Measurements from ENCODE around the gene IRGM.
"Not testable (repeated sequence)": the region's sequence is repeated elsewhere in the genome, so short reads cannot be mapped to it uniquely, and the experiment has no call there.

Gene IRGM

GRCh38 chr5:150851039-150851438, 4.7 kb downstream of the IRGM start:
- no peak overlapping the region for H3K4me3 ChIP-seq (ENCODE audit: low read depth, low read length)
- no peak for TF ChIP-seq CTCF (IDR thresholded peaks at IDR 0.05; ENCODE audit: insufficient read depth, low read depth, low read length, missing control alignments)
- DNase-seq (ENCODE audit: low read depth) = no peak

GRCh38 chr5:150853561-150853960, 7.2 kb downstream of the IRGM start:
- no peak overlapping the region for H3K4me3 ChIP-seq (ENCODE audit: low read depth, low read length)
- no peak for TF ChIP-seq CTCF (IDR thresholded peaks at IDR 0.05; ENCODE audit: insufficient read depth, low read depth, low read length, missing control alignments)
- peak; percentile 7 for DNase-seq (ENCODE audit: low read depth)

GRCh38 chr5:150856700-150857099, 10.4 kb downstream of the IRGM start:
- not testable (repeated sequence) for DNase-seq (ENCODE audit: low read depth); H3K4me3 ChIP-seq (ENCODE audit: low read depth, low read length)

- DNase-seq (ENCODE audit: low read depth) = no peak
- H3K4me3 ChIP-seq (ENCODE audit: low read depth, low read length) = no peak overlapping the region
- no peak for TF ChIP-seq CTCF (IDR thresholded peaks at IDR 0.05; ENCODE audit: insufficient read depth, low read depth, low read length, missing control alignments)
Observed at GRCh38 chr5:150860246-150860821, 14.0 kb downstream of the IRGM start.

GRCh38 chr5:150862070-150862469, 15.7 kb downstream of the IRGM start:
- no peak overlapping the region for H3K4me3 ChIP-seq (ENCODE audit: low read depth, low read length)
- no peak for DNase-seq (ENCODE audit: low read depth)
- no peak for TF ChIP-seq CTCF (IDR thresholded peaks at IDR 0.05; ENCODE audit: insufficient read depth, low read depth, low read length, missing control alignments)

GRCh38 chr5:150879358-150879757, 33.0 kb downstream of the IRGM start:
- TF ChIP-seq CTCF (IDR thresholded peaks at IDR 0.05; ENCODE audit: insufficient read depth, low read depth, low read length, missing control alignments) = no peak
- no peak for DNase-seq (ENCODE audit: low read depth)

GRCh38 chr5:150895431-150896428, 49.4 kb downstream of the IRGM start:
- TF ChIP-seq CTCF (IDR thresholded peaks at IDR 0.05; ENCODE audit: insufficient read depth, low read depth, low read length, missing control alignments) = no peak
- no peak for DNase-seq (ENCODE audit: low read depth)
- no peak overlapping the region for H3K4me3 ChIP-seq (ENCODE audit: low read depth, low read length)

More at GRCh38 chr5:150879358-150879757, 33.0 kb downstream of the IRGM start:
- H3K4me3 ChIP-seq (ENCODE audit: low read depth, low read length) = no peak overlapping the region

Data from GM12865 (cell line).